ENCODE data around the gene NAGLU. TPM values are rescaled to one million over a fixed set of nuclear protein-coding genes. Genes with fewer than 3 reads are reported as not detected.

Gene NAGLU
- total RNA-seq, 1 donor from 2014 or later: 10.6 TPM

DNA sequence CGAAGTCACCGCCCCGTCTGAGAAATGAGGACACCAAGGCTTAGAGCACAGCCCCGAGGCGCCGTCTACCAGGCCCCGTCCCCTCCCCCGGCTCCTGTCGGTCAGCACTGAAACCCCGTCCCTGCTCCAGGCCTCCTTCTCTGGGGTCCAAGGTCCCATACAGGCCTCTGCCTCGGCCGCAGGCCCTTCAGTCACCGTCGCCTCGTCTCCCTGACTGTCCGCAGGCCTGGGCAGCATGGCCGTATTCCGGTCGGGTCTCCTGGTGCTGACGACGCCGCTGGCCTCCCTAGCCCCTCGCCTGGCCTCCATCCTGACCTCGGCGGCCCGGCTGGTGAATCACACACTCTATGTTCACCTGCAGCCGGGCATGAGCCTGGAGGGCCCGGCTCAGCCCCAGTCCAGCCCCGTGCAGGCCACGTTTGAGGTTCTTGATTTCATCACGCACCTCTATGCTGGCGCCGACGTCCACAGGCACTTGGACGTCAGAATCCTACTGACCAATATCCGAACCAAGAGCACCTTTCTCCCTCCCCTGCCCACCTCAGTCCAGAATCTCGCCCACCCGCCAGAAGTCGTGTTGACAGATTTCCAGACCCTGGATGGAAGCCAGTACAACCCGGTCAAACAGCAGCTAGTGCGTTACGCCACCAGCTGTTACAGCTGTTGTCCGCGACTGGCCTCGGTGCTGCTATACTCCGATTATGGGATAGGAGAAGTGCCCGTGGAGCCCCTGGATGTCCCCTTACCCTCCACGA, 26.5 kb downstream of the NAGLU start:
- FAIRE-seq: no peak
- DNase-seq (ENCODE audit: low spot score in 2 of 2): peak in 1 of 2 donors; percentile 52

DNA sequence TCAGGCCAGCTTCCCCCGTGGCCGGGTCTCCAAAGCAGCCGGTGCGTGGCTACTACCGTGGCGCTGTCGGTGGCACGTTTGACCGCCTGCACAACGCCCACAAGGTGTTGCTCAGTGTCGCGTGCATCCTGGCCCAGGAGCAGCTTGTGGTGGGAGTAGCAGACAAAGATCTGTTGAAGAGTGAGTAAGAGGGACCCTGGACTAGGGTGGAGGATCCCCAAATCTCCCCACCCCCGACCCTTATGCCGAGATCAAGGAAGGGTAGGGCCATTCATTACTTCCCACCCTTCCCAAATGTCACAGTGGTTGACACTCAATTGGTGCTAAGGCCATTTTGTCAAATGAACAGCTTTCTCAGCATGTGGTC, 27.1 kb downstream of the NAGLU start:
- FAIRE-seq: no peak
- no peak for DNase-seq (ENCODE audit: low spot score in 2 of 2)

DNA sequence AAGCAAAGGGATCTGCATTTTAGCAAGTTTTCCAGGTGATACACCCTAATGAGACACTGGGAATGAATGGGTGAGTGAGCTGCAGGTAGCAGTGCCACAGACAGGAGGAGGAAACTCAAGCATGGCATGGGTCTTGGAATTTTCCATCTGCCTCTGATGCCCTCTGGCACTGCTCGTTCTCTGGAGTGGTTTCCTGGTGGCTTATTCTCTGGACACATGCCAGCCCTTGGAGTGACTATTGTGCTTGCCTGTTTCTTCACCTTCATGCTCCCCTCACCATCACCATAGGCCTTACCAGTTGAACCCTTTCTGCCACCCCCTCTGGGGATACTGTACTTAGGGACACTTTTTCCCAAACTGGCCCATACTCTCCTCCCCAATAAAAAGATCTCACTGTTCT, 27.5 kb downstream of the NAGLU start:
- FAIRE-seq (no peak), DNase-seq (ENCODE audit: low spot score in 2 of 2) (no peak)

DNA sequence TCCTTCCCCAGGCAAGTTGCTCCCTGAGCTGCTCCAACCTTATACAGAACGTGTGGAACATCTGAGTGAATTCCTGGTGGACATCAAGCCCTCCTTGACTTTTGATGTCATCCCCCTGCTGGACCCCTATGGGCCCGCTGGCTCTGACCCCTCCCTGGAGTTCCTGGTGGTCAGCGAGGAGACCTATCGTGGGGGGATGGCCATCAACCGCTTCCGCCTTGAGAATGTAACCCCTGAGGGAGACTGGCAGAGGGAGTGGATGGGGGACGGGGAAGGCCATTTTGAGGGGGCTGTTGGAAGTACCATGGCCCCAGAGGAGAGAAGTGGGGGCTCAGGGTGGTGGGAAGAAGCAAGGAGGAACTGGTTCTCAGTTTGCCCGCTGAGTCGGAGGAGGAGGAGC, 27.9 kb downstream of the NAGLU start:
- no peak for FAIRE-seq

GRCh38 chr17:42564815-42565522, 28.9 kb downstream of the NAGLU start:
- FAIRE-seq (no peak), DNase-seq (ENCODE audit: low spot score in 2 of 2) (no peak)

More for the DNA sequence above, 27.9 kb downstream of the NAGLU start:
- no peak for DNase-seq (ENCODE audit: low spot score in 2 of 2)

- DNase-seq (ENCODE audit: low spot score in 2 of 2): no peak
- FAIRE-seq: no peak
Measured at GRCh38 chr17:42565523-42566214, 29.6 kb downstream of the NAGLU start.

GRCh38 chr17:42566215-42566882, 30.3 kb downstream of the NAGLU start:
- FAIRE-seq (no peak), DNase-seq (ENCODE audit: low spot score in 2 of 2) (no peak)

GRCh38 chr17:42566883-42567573, 31.0 kb downstream of the NAGLU start, which contains the start of gene MLX:
Gene MLX, plus strand, starts transcription at chr17:42567100. Its CDS starts 25 bp downstream, at chr17:42567125.
- DNase-seq (ENCODE audit: low spot score in 2 of 2) (peak; percentile 98 to 99), FAIRE-seq (no peak)

- FAIRE-seq: no peak
- DNase-seq (ENCODE audit: low spot score in 2 of 2): no peak
Measured at GRCh38 chr17:42568341-42569111, 32.5 kb downstream of the NAGLU start.

GRCh38 chr17:42571435-42572225, 35.6 kb downstream of the NAGLU start:
- FAIRE-seq: no peak

DNA sequence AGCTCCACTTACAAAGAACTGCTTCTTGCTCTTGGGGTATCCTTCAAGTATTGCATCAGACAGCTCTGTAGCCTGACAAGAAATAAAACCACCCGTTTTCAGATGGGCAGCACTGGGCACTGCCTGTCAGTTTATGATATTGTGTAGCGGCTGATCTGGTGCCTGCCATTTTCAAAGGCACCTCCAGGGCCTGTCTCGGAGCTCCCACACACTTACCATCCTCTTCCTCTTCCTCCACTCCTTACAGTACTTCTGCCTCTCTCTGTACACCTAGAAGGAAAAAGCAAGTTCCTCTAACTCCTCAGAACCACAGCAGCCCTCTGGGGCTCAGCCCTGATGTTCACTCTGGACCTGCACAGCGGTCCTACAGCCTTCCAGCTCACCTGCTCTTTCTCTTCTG, 37.1 kb downstream of the NAGLU start:
- no peak for FAIRE-seq
- no peak for DNase-seq (ENCODE audit: low spot score in 2 of 2)

More at GRCh38 chr17:42571435-42572225, 35.6 kb downstream of the NAGLU start:
- DNase-seq (ENCODE audit: low spot score in 2 of 2): no peak

DNA sequence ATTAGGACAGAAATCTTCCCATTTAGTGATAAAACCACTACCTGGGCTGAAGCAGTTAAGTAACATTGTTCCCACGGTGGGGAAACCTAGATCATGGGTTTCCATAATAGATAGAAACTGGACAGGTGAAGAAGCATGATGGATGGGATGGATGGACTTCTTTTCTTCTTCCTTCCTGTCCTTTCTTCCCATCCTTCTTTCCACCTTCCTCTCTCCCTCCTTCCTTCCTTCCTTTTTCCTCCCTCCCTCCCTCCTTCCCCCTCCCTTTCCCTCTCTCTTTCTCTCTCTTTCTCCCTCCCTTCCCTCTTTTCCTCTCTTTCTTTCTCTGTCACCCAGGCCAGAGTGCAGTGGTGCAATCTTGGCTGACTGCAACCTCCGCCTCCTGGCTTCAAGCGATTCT, 38.4 kb downstream of the NAGLU start:
- DNase-seq (ENCODE audit: low spot score in 2 of 2): no peak
- no peak for FAIRE-seq

DNA sequence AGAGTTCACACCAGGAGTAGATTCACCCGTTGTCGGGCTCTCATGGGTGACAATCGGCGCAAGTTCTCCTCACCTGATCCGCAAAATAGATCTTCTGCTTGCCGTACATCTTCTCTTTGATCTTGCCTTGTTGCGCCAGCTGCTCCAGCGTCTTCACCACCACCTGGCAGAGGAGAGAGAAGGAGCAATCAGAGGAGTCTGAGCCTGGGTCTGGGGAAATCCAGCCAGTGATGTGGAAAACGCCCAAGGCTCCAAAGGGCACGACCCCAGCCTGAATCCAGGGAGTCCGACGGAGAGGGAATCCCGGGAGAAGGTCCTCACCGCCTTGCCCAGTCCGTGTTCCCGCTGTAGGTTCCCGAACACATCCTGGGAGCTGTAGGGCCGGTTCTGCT, 41.1 kb downstream of the NAGLU start:
- DNase-seq (ENCODE audit: low spot score in 2 of 2) (no peak), FAIRE-seq (no peak)

GRCh38 chr17:42577532-42578281, 41.7 kb downstream of the NAGLU start, which contains the start of gene PSMC3IP:
Gene PSMC3IP, minus strand, starts transcription at chr17:42577729. Its CDS starts 43 bp downstream, at chr17:42577686.
- DNase-seq (ENCODE audit: low spot score in 2 of 2): peak; percentile 90 to 99
- no peak for FAIRE-seq

DNA sequence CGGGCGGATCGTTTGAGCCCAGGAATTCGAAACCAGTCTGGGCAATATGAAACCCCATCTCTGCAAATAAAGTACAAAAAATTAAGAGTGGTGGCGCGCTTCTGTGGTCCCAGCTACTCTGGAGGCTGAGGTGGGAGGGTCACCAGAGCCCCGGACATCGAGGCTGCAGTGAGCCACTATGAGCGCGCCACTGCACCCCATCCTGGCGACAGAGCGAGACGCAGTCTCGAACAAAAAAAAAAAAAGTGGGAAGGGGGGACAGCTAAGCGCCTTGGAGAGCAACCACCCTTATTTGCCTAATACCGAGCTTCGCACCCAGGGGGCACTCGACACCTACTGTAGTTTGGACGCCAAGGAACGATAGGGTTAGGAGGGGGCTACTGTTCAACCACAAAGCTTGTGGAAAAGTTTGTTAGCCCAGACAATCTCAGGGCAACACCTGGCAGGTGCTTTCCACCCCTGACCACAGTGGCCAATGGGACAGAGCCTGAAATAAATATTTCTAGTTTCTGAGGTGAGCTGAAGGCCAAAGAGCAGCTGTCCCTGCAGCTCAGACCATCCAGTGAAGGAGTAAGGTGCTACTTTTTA, 42.3 kb downstream of the NAGLU start:
- DNase-seq (ENCODE audit: low spot score in 2 of 2) (peak; percentile 70 to 82), FAIRE-seq (no peak)

GRCh38 chr17:42579794-42580551, 43.9 kb downstream of the NAGLU start:
- FAIRE-seq (no peak), DNase-seq (ENCODE audit: low spot score in 2 of 2) (no peak)

All from frontal cortex (tissue), 4 donors.